HUES64 (cell line): ENCODE results near the gene USP43.
A peak's percentile ranks its signal among the peaks of the same experiment; 100 is the strongest.
"Not testable (repeated sequence)": the region's sequence is repeated elsewhere in the genome, so short reads cannot be mapped to it uniquely, and the experiment has no call there.

Experiments
- H3K27ac ChIP-seq: 2 replicates; pipeline ENCODE4 v1.7.0; 2013; ENCODE audit warnings: low read depth, low read length, inconsistent platforms
- H3K27me3 ChIP-seq: 2 replicates; pipeline ENCODE4 v1.6.1; 2013; ENCODE audit warnings: mild to moderate bottlenecking, low read length; ENCODE audit not compliant: insufficient read depth
- H3K36me3 ChIP-seq: 2 replicates; pipeline ENCODE4 v1.6.1; 2013; ENCODE audit warnings: mild to moderate bottlenecking, low read length; ENCODE audit not compliant: insufficient read depth
- H3K4me1 ChIP-seq: 2 replicates; pipeline ENCODE4 v1.6.1; 2013; ENCODE audit warnings: mild to moderate bottlenecking, low read length, moderate library complexity; ENCODE audit not compliant: insufficient read depth
- H3K4me3 ChIP-seq: 2 replicates; pipeline ENCODE4 v1.5.1; 2013; ENCODE audit warnings: mild to moderate bottlenecking, low read length, moderate library complexity
- H3K9ac ChIP-seq: 2 replicates; pipeline ENCODE4 v1.6.1; 2013; ENCODE audit warnings: mild to moderate bottlenecking, low read depth, low read length
- H3K9me3 ChIP-seq: 2 replicates; pipeline ENCODE4 v1.6.1; 2013; ENCODE audit warnings: low read depth, low read length; ENCODE audit not compliant: insufficient read depth
- WGBS: fragments of 150-250, 120-280 bp; methylation state at CpG from one replicate; pipeline ENCODE4 v1.1.7; 2013; ENCODE audit warnings: missing lambda C conversion rate; 5-methylcytosine and 5-hydroxymethylcytosine counted together

Gene USP43

DNA sequence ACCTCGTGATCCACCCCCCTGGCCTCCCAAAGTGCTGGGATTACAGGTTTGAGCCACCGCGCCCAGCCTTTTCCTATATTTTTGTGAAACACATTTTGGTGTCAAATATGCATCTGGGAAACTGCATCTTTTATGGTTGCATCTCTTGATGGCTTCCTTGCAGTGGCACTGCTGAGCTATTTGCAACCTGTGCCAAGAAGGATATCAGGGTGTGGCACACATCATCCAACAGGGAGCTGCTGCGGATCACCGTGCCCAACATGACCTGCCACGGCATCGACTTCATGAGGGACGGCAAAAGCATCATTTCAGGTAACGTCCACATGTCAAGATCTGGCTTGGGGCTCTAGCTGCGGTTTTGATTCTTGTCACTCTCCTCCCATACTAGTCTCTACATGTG is 16.8 kb upstream of the USP43 start:
- Histone ChIP-seq H3K4me3 (no peak overlapping the region), H3K27me3 (no peaks in the 10 kb centered on the region), H3K9me3 (peaks cover 5% of the 10 kb centered on the region; the same call in 1 of the 2 replicates), H3K9ac (no peak overlapping the region), H3K36me3 (no peaks in the 10 kb centered on the region), H3K27ac (no peak overlapping the region), H3K4me1 (no peaks in the 10 kb centered on the region)
- 92% methylated on average over 10 of the region's 10 CpGs for WGBS

GRCh38 chr17:9632741-9633140 is 12.6 kb upstream of the USP43 start:
- Histone ChIP-seq H3K9ac (no peak overlapping the region), H3K9me3 (no peaks in the 10 kb centered on the region), H3K4me3 (no peak overlapping the region), H3K27me3 (no peaks in the 10 kb centered on the region), H3K27ac (no peak overlapping the region), H3K4me1 (no peaks in the 10 kb centered on the region), H3K36me3 (no peaks in the 10 kb centered on the region)
- WGBS, result 96% methylated on average over 11 of the region's 11 CpGs

DNA sequence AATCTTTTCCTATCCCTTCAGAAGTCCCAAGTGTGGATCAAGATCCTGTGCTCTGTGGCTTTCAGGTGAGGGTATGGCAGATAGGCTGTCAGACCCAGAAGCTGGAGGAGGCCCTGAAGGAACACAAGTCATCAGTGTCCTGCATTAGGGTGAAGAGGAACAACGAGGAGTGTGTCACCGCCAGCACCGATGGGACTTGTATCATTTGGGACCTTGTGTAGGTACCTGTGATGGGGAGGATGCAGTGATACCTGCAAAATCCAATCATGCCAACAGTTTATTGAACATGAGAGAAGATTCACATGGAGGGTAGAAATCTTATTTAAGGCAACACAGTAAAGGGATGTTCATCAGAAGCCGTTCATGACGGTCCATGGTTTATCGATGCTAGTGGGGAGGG is 10.0 kb upstream of the USP43 start:
- Histone ChIP-seq H3K9me3 (no peaks in the 10 kb centered on the region), H3K4me1 (no peaks in the 10 kb centered on the region), H3K9ac (no peak overlapping the region), H3K27me3 (no peaks in the 10 kb centered on the region), H3K4me3 (no peak overlapping the region), H3K36me3 (no peaks in the 10 kb centered on the region), H3K27ac (no peak overlapping the region)
- 93% methylated on average over 6 of the region's 6 CpGs for WGBS

DNA sequence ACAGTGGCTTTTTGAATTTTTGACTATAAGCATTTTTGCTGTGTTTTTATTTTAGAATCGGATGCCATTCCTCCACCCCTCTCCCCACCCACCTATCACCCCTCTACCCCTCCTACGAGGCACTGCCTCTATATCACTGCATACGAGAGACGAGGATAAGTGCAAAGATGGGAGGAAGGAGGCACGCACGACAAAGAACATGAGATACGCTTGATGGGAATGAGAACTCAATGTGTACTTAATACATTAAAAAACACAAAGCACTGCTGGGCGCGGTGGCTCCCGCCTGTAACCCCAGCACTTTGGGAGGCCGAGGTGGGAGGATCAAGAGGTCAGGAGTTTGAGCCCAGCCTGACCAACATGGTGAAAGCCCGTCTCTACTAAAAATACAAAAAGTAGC is 8.8 kb upstream of the USP43 start:
- H3K9ac ChIP-seq, result no peak overlapping the region
- H3K4me1 ChIP-seq, result no peaks in the 10 kb centered on the region
- no peak overlapping the region for H3K27ac ChIP-seq
- H3K4me3 ChIP-seq, result no peak overlapping the region
- H3K9me3 ChIP-seq, result no peaks in the 10 kb centered on the region
- 97% methylated on average over 9 of the region's 12 CpGs for WGBS
- no peaks in the 10 kb centered on the region for H3K27me3 ChIP-seq
- no peaks in the 10 kb centered on the region for H3K36me3 ChIP-seq

DNA sequence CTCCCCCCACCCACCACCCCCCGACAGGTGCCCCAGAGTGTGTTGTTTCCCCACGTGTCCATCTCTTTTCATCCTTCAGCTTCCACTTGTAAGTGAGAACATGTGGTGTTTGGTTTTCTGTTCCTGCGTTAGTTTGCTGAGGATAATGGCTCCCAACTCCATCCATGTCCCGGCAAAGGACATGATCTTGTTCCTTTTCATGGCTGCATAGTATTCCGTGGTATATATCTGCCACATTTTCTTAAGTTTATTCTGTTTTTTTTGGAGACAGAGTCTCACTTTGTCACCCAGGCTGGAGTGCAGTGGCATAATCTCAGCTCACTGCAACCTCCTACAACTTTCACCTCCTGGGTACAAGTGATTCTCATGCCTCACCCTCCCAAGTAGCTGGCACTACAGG is 4.9 kb upstream of the USP43 start:
- not testable (repeated sequence) for H3K36me3 ChIP-seq, H3K27me3 ChIP-seq, H3K27ac ChIP-seq, H3K4me1 ChIP-seq, H3K9me3 ChIP-seq, H3K9ac ChIP-seq, H3K4me3 ChIP-seq
- 95% methylated on average over 3 of the region's 5 CpGs for WGBS

GRCh38 chr17:9643611-9644010 is 1.7 kb upstream of the USP43 start:
- Histone ChIP-seq H3K36me3 (no peaks in the 10 kb centered on the region), H3K27ac (no peak overlapping the region), H3K9ac (no peak overlapping the region), H3K9me3 (no peaks in the 10 kb centered on the region), H3K27me3 (peaks cover 23% of the 10 kb centered on the region), H3K4me1 (peaks cover 14% of the 10 kb centered on the region), H3K4me3 (no peak overlapping the region)
- 94% methylated on average over 5 of the region's 5 CpGs for WGBS

- Histone ChIP-seq H3K27ac (no peak overlapping the region; the same call in 1 of the 2 replicates), H3K9ac (peak overlapping the region; percentile 68), H3K9me3 (no peaks in the 10 kb centered on the region), H3K27me3 (peaks cover 23% of the 10 kb centered on the region), H3K4me3 (peak overlapping the region; percentile 73), H3K36me3 (no peaks in the 10 kb centered on the region), H3K4me1 (peaks cover 21% of the 10 kb centered on the region)
- under 1% methylated on average over 51 of the region's 51 CpGs for WGBS
Measured at GRCh38 chr17:9645851-9646545, 681 bp downstream of the USP43 start.

DNA sequence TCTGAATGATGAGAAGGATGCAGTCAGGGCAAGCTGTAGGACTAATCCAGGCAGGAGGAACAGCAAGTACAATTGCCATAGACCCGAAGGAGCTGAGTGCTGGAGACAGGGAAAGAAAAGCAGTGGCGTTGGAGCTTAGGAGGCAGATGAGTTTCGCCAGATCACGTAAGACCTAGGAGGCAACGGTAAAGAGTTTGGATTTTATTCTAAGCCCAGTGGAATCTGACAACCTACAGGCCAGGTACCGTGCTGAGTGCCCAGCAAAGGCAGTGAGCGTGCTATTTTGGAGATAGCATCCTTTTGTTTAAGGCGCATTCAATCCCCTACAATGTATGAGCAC is 1.2 kb downstream of the USP43 start:
- Histone ChIP-seq H3K9ac (peak overlapping the region; percentile 68), H3K27ac (no peak overlapping the region), H3K4me1 (peaks cover 21% of the 10 kb centered on the region), H3K9me3 (no peaks in the 10 kb centered on the region), H3K4me3 (peak overlapping the region; percentile 73), H3K36me3 (no peaks in the 10 kb centered on the region), H3K27me3 (peaks cover 23% of the 10 kb centered on the region)
- WGBS, result 16% methylated on average over 8 of the region's 8 CpGs

GRCh38 chr17:9647014-9647413 is 1.7 kb downstream of the USP43 start:
- WGBS, result 6% methylated on average over 4 of the region's 4 CpGs
- Histone ChIP-seq H3K36me3 (no peaks in the 10 kb centered on the region), H3K9me3 (no peaks in the 10 kb centered on the region), H3K4me1 (peaks cover 21% of the 10 kb centered on the region), H3K9ac (no peak overlapping the region), H3K4me3 (peak overlapping the region; percentile 73), H3K27ac (no peak overlapping the region), H3K27me3 (peaks cover 23% of the 10 kb centered on the region)

DNA sequence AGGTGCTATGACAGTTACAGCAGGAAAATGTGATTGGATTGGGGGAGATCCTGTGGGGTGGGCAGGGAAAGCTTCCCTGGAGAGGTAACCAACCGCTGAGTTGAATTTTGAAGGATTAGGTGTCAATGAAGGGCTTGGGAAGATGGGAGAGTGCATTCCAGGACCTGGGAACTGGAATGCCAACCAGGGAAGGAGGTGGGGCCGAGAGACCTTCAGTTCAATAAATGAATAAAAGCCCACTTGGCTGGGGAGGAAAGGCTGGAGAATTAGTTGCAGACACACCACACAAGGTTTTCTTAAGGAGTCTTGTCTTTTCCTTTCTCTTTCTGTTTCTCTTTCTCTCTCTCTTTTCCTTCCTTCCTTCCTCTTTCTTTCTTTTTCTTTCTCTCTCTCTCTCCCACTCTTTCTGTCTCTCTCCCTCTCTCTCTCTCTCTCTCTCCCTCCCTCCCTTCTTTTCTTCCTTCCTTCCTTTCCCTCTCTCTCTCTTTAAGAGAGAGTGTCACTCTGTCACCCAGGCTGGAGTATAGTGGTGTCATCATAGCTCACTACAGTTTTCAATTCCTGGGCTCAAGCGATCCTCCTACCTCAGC is 3.3 kb downstream of the USP43 start:
- WGBS, result 30% methylated on average over 3 of the region's 3 CpGs
- Histone ChIP-seq H3K4me3 (no peak overlapping the region), H3K9me3 (no peaks in the 10 kb centered on the region), H3K9ac (no peak overlapping the region; the same call in 1 of the 2 replicates), H3K27me3 (peaks cover 23% of the 10 kb centered on the region), H3K4me1 (peaks cover 21% of the 10 kb centered on the region), H3K36me3 (no peaks in the 10 kb centered on the region), H3K27ac (peak overlapping the region; percentile 40)

GRCh38 chr17:9658593-9659211 is 13.4 kb downstream of the USP43 start:
- H3K9ac ChIP-seq, result no peak overlapping the region
- H3K36me3 ChIP-seq, result peaks cover 11% of the 10 kb centered on the region; the same call in 1 of the 2 replicates
- H3K27ac ChIP-seq, result no peak overlapping the region
- H3K9me3 ChIP-seq, result no peaks in the 10 kb centered on the region
- H3K4me1 ChIP-seq, result no peaks in the 10 kb centered on the region
- WGBS, result 84% methylated on average over 4 of the region's 4 CpGs
- H3K4me3 ChIP-seq, result no peak overlapping the region
- no peaks in the 10 kb centered on the region for H3K27me3 ChIP-seq
